Smooth muscle cell (in vitro differentiated cells): ENCODE data around the gene RAB6B. TPM values are rescaled to one million over a fixed set of nuclear protein-coding genes. Genes with fewer than 3 reads are reported as not detected.

Experiments
- DNase-seq: peaks from one replicate; lab custom pipeline; 2025; ENCODE audit not compliant: unreplicated experiment; lab: John Stamatoyannopoulos, UW
- H2AFZ ChIP-seq: fragments of 200-600 bp; sonication (generic); 2 replicates; pipeline ENCODE4 v1.6.0; 2016; ENCODE audit warnings: antibody characterized with exemption, low read depth, mild to moderate bottlenecking
- H3F3A ChIP-seq: fragments of 200-600 bp; sonication (generic); 2 replicates; pipeline ENCODE4 v1.6.0; 2017; ENCODE audit warnings: antibody characterized with exemption, low read depth
- H3K27ac ChIP-seq: fragments of 200-600 bp; sonication (generic); 2 replicates; pipeline ENCODE4 v1.5.1; 2016; ENCODE audit warnings: low read depth, mild to moderate bottlenecking
- H3K27me3 ChIP-seq: fragments of 200-600 bp; sonication (generic); 2 replicates; pipeline ENCODE4 v1.6.1; 2016; ENCODE audit warnings: low read depth, mild to moderate bottlenecking
- H3K36me3 ChIP-seq: fragments of 200-600 bp; sonication (generic); 2 replicates; pipeline ENCODE4 v1.5.1; 2016; ENCODE audit warnings: low read depth
- H3K4me1 ChIP-seq: fragments of 200-600 bp; sonication (generic); 2 replicates; pipeline ENCODE4 v1.5.1; 2016; ENCODE audit warnings: low read depth
- H3K4me2 ChIP-seq: fragments of 200-600 bp; sonication (generic); 2 replicates; pipeline ENCODE4 v1.6.0; 2016; ENCODE audit warnings: mild to moderate bottlenecking
- H3K4me3 ChIP-seq: fragments of 200-600 bp; sonication (generic); 2 replicates; pipeline ENCODE4 v1.5.1; 2016; ENCODE audit warnings: mild to moderate bottlenecking
- H3K79me2 ChIP-seq: fragments of 200-600 bp; sonication (generic); 2 replicates; pipeline ENCODE4 v1.6.0; 2016; ENCODE audit warnings: low read depth, mild to moderate bottlenecking
- H3K9ac ChIP-seq: fragments of 200-600 bp; sonication (generic); 2 replicates; pipeline ENCODE4 v1.6.0; 2016; ENCODE audit warnings: low read depth
- H3K9me3 ChIP-seq: fragments of 200-600 bp; sonication (generic); replicated peaks from 2 replicates; pipeline ENCODE4 v1.5.1; 2016; ENCODE audit warnings: low read depth
- H4K20me1 ChIP-seq: fragments of 200-600 bp; sonication (generic); 2 replicates; pipeline ENCODE4 v1.6.0; 2016; ENCODE audit warnings: low read depth
- CTCF ChIP-seq: fragments of 200-600 bp; sonication (generic); IDR thresholded peaks from 2 replicates; pipeline ENCODE4 v1.5.1; 2017; ENCODE audit warnings: borderline replicate concordance, mild to moderate bottlenecking, antibody characterized with exemption; ENCODE audit not compliant: insufficient read depth, poor library complexity, severe bottlenecking
- WGBS: methylation state at CpG from one replicate; pipeline ENCODE4 v1.1.7; 2016; ENCODE audit warnings: low lambda C conversion rate; 5-methylcytosine and 5-hydroxymethylcytosine counted together
- polyA plus RNA-seq: library from polyadenylated mRNA; unstranded; fragments of >200 nt; fragmentation: Nextera tagmentation; extraction: Ambion mirVana; gene quantifications from 2 replicates; pipeline ENCODE4 v1.2.1, GENCODE V29; 2016
- total RNA-seq: library from RNA; depleted of rRNA; stranded (reverse); fragments of >200 nt; gene quantifications from 2 replicates; pipeline ENCODE4 v1.2.3, GENCODE V29; 2014

The RAB6B gene
- total and polyA plus RNA-seq, 2 experiments from 2014 or later = 1.2 to 2.0 TPM

GRCh38 chr3:133776794-133777438 lies 118.8 kb downstream of the RAB6B start:
- 96% methylated on average over 7 of the region's 7 CpGs for WGBS
- Histone ChIP-seq H4K20me1 (no peaks in the 10 kb centered on the region), H3F3A (no peaks in the 10 kb centered on the region), H3K9ac (no peak overlapping the region), H3K4me1 (no peaks in the 10 kb centered on the region), H3K79me2 (no peaks in the 10 kb centered on the region), H3K36me3 (no peaks in the 10 kb centered on the region), H2AFZ (no peak overlapping the region), H3K9me3 (no peaks in the 10 kb centered on the region), H3K27ac (no peak overlapping the region), H3K4me2 (no peak overlapping the region), H3K4me3 (no peak overlapping the region), H3K27me3 (no peaks in the 10 kb centered on the region)
- DNase-seq = no peak
- no peak for TF ChIP-seq CTCF

- no peaks in the 10 kb centered on the region for H3K4me1 ChIP-seq
- H3K9me3 ChIP-seq = no peaks in the 10 kb centered on the region
- WGBS = 94% methylated on average over 5 of the region's 5 CpGs
- no peaks in the 10 kb centered on the region for H3K79me2 ChIP-seq
- H3F3A ChIP-seq = no peaks in the 10 kb centered on the region
- H4K20me1 ChIP-seq = no peaks in the 10 kb centered on the region
- no peak for TF ChIP-seq CTCF
- no peak overlapping the region for H3K27ac ChIP-seq
- DNase-seq = no peak
- no peaks in the 10 kb centered on the region for H3K36me3 ChIP-seq
- no peaks in the 10 kb centered on the region for H3K27me3 ChIP-seq
- no peak overlapping the region for H3K9ac ChIP-seq
- H3K4me3 ChIP-seq = no peak overlapping the region
- H2AFZ ChIP-seq = no peak overlapping the region
- H3K4me2 ChIP-seq = no peak overlapping the region
Measured at GRCh38 chr3:133775835-133776234, 119.8 kb downstream of the RAB6B start.

GRCh38 chr3:133775309-133775708 lies 120.4 kb downstream of the RAB6B start:
- no peaks in the 10 kb centered on the region for H3K9me3 ChIP-seq
- no peaks in the 10 kb centered on the region for H3K27me3 ChIP-seq
- no peak overlapping the region for H3K27ac ChIP-seq
- H3K9ac ChIP-seq = no peak overlapping the region
- no peaks in the 10 kb centered on the region for H3K4me1 ChIP-seq
- H2AFZ ChIP-seq = no peak overlapping the region
- 93% methylated on average over 9 of the region's 9 CpGs for WGBS
- H4K20me1 ChIP-seq = no peaks in the 10 kb centered on the region
- H3K36me3 ChIP-seq = no peaks in the 10 kb centered on the region
- DNase-seq = no peak
- TF ChIP-seq CTCF = no peak
- no peak overlapping the region for H3K4me3 ChIP-seq
- H3F3A ChIP-seq = no peaks in the 10 kb centered on the region
- H3K79me2 ChIP-seq = no peaks in the 10 kb centered on the region
- H3K4me2 ChIP-seq = no peak overlapping the region

Other genes starting within 250 kb of the RAB6B start
- 27.5 and 43.1 TPM in 2 replicates for gene TOPBP1, start 233.9 kb downstream of the RAB6B start, total RNA-seq
- gene TOPBP1, start 233.9 kb downstream of the RAB6B start, polyA plus RNA-seq = 8.3 and 8.4 TPM in 2 replicates
- 0.13 and 1.0 TPM in 2 replicates for gene TF, start 149.5 kb downstream of the RAB6B start, total RNA-seq
- gene TF, start 149.5 kb downstream of the RAB6B start, polyA plus RNA-seq = 1.6 and 1.9 TPM in 2 replicates
- 59.3 and 60.6 TPM in 2 replicates for gene SRPRB, start 90.1 kb downstream of the RAB6B start, total RNA-seq
- gene SRPRB, start 90.1 kb downstream of the RAB6B start, polyA plus RNA-seq = 78.9 and 98.3 TPM in 2 replicates
- 3.6 and 14.2 TPM in 2 replicates for gene SLCO2A1, start 134.0 kb upstream of the RAB6B start, total RNA-seq
- gene SLCO2A1, start 134.0 kb upstream of the RAB6B start, polyA plus RNA-seq = 7.7 and 35.9 TPM in 2 replicates